Small intestine (tissue), 7 donors: ENCODE data around the gene FAM193B. TPM values are rescaled to one million over a fixed set of nuclear protein-coding genes. Genes with fewer than 3 reads are reported as not detected.

Experiments used
- DNase-seq, 2 donors: peaks; one replicate each; pipeline versions ENCODE4 v3.0.0 to v3.0.0-alpha.2; 2013
- FAIRE-seq: peaks from 2 replicates; lab custom pipeline; 2012; peaks lifted over from hg19 to GRCh38; lab: Jason Lieb, UNC
- H3K27ac ChIP-seq, 3 donors: one replicate each; pipeline ENCODE4 v1.5.1; 2013; ENCODE audit warnings: low read length in 2 of 3, mild to moderate bottlenecking in 2 of 3, control low read depth in 1 of 3, inconsistent platforms in 1 of 3, low read depth in 1 of 3, moderate library complexity in 1 of 3
- H3K27me3 ChIP-seq, 3 donors: one replicate each; pipeline ENCODE4 v1.6.1; 2013; ENCODE audit warnings: low read length in 3 of 3, inconsistent platforms in 1 of 3; ENCODE audit not compliant: control insufficient read depth in 3 of 3, insufficient read depth in 3 of 3
- H3K36me3 ChIP-seq, 3 donors: one replicate each; pipeline ENCODE4 v1.6.1; 2013; ENCODE audit warnings: low read length in 3 of 3, inconsistent platforms in 1 of 3, low read depth in 1 of 3, mild to moderate bottlenecking in 1 of 3, moderate library complexity in 1 of 3; ENCODE audit not compliant: control insufficient read depth in 3 of 3, insufficient read depth in 2 of 3
- H3K4me1 ChIP-seq, 3 donors: one replicate each; pipeline ENCODE4 v1.6.1; 2013; ENCODE audit warnings: low read length in 2 of 3, inconsistent platforms in 1 of 3, low read depth in 1 of 3, mild to moderate bottlenecking in 1 of 3, moderate library complexity in 1 of 3; ENCODE audit not compliant: control insufficient read depth in 3 of 3, insufficient read depth in 2 of 3
- H3K4me3 ChIP-seq, 3 donors: one replicate each; pipeline ENCODE4 v1.5.1; 2013; ENCODE audit warnings: low read length in 3 of 3, control low read depth in 1 of 3, inconsistent platforms in 1 of 3, low read depth in 1 of 3, mild to moderate bottlenecking in 1 of 3, moderate library complexity in 1 of 3
- H3K9me3 ChIP-seq, 2 donors: one replicate each; pipeline ENCODE4 v1.6.1; 2013; ENCODE audit warnings: low read depth in 1 of 2, low read length in 1 of 2; ENCODE audit not compliant: control insufficient read depth in 2 of 2, insufficient read depth in 1 of 2
- WGBS, 3 donors: extraction: QIAGEN DNeasy Blood & Tissue Kit; methylation state at CpG; one replicate each; pipeline ENCODE4 v1.1.7; 2013; 5-methylcytosine and 5-hydroxymethylcytosine counted together
- polyA plus RNA-seq, 4 donors: library from polyadenylated mRNA; stranded (reverse) in 3 of 4; unstranded in 1 of 4; fragments of 200-250 nt in 3 of 4; fragments of 120-200 nt in 1 of 4; gene quantifications; one replicate each; pipeline versions ENCODE4 v1.2.1 to v1.2.3, GENCODE V29; 2013
- donor health status: healthy with polysubstance abuse.
- donor health status: control.
- donor health status: control.
- donor health status: Bipolar disorder and iron deficiency.
- donor health status: healthy.

FAM193B gene
- polyA plus RNA-seq, 4 donors = 68.7 to 336 (median 155) TPM

GRCh38 chr5:177512736-177513380 lies 41.5 kb downstream of the FAM193B start:
- Histone ChIP-seq H3K4me3 (no peak overlapping the region), H3K4me1 (peaks cover 5 to 9% (median 5%) of the 10 kb centered on the region in 3 donors), H3K36me3 (peaks cover 6 to 66% (median 18%) of the 10 kb centered on the region in 3 donors), H3K9me3 (no peaks in the 10 kb centered on the region), H3K27ac (no peak overlapping the region), H3K27me3 (no peaks in the 10 kb centered on the region)
- WGBS, 3 donors = 88 to 96% (median 90%) methylated on average over 16 of the region's 16 CpGs
- DNase-seq (no peak), FAIRE-seq (no peak)

- FAIRE-seq (no peak), DNase-seq (no peak)
- H3K27ac ChIP-seq = no peak overlapping the region
- no peaks in the 10 kb centered on the region for H3K27me3 ChIP-seq
- H3K36me3 ChIP-seq = peaks cover 6 to 66% (median 18%) of the 10 kb centered on the region in 3 donors
- peaks cover 5 to 9% (median 5%) of the 10 kb centered on the region in 3 donors for H3K4me1 ChIP-seq
- H3K9me3 ChIP-seq = no peaks in the 10 kb centered on the region
- WGBS, 3 donors = 92 to 95% (median 92%) methylated on average over 34 of the region's 34 CpGs
- H3K4me3 ChIP-seq = no peak overlapping the region
These were observed 42.3 kb downstream of the FAM193B start for GRCh38 chr5:177511796-177512675.

- peaks cover 6 to 66% (median 18%) of the 10 kb centered on the region in 3 donors for H3K36me3 ChIP-seq
- H3K4me3 ChIP-seq = no peak overlapping the region
- no peak for FAIRE-seq
These were observed 43.2 kb downstream of the FAM193B start for GRCh38 chr5:177511181-177511580.

GRCh38 chr5:177510567-177511053 lies 43.8 kb downstream of the FAM193B start:
- Histone ChIP-seq H3K27me3 (no peaks in the 10 kb centered on the region), H3K36me3 (peaks cover 6 to 62% (median 18%) of the 10 kb centered on the region in 3 donors), H3K4me3 (no peak overlapping the region), H3K4me1 (peaks cover 0 to 3% (median 2%) of the 10 kb centered on the region in 3 donors), H3K27ac (peak overlapping the region in 1 of 3 donors; percentile 34), H3K9me3 (no peaks in the 10 kb centered on the region)
- no peak for FAIRE-seq
- WGBS, 3 donors = 81 to 92% (median 90%) methylated on average over 15 of the region's 15 CpGs
- DNase-seq = no peak

More at GRCh38 chr5:177511181-177511580, 43.2 kb downstream of the FAM193B start:
- Histone ChIP-seq H3K9me3 (no peaks in the 10 kb centered on the region), H3K27ac (peak overlapping the region in 1 of 3 donors; percentile 28), H3K27me3 (no peaks in the 10 kb centered on the region), H3K4me1 (peaks cover 5 to 9% (median 5%) of the 10 kb centered on the region in 3 donors)
- WGBS, 3 donors = 85 to 94% (median 90%) methylated on average over 5 of the region's 5 CpGs
- no peak for DNase-seq

- FAIRE-seq (no peak), DNase-seq (no peak)
- H3K4me1 ChIP-seq = no peaks in the 10 kb centered on the region
- 67 to 77% (median 74%) methylated on average over 11 of the region's 11 CpGs for WGBS, 3 donors
- H3K27ac ChIP-seq = peak overlapping the region in 1 of 3 donors; percentile 34
- H3K27me3 ChIP-seq = no peaks in the 10 kb centered on the region
- no peaks in the 10 kb centered on the region for H3K9me3 ChIP-seq
- peaks cover 6 to 57% (median 15%) of the 10 kb centered on the region in 3 donors for H3K36me3 ChIP-seq
- no peak overlapping the region for H3K4me3 ChIP-seq
These were observed 44.3 kb downstream of the FAM193B start for GRCh38 chr5:177509991-177510566.

GRCh38 chr5:177509381-177509951 lies 44.9 kb downstream of the FAM193B start, which contains the start of gene DOK3:
TSS of gene DOK3 (minus strand) at chr5:177509826. CDS start at chr5:177509540, 286 bp downstream.
- H3K9me3 ChIP-seq = no peaks in the 10 kb centered on the region
- peak within 1 kb of the TSS in 1 of 3 donors; percentile 74 for H3K27ac ChIP-seq
- FAIRE-seq = no peak
- H3K36me3 ChIP-seq = peaks cover 6 to 51% (median 14%) of the 10 kb centered on the region in 3 donors
- H3K4me1 ChIP-seq = no peaks in the 10 kb centered on the region
- 22 to 37% (median 26%) methylated on average over 18 to 20 of the region's 20 CpGs for WGBS, 3 donors
- no peaks in the 10 kb centered on the region for H3K27me3 ChIP-seq
- peak within 1 kb of the TSS in 1 of 3 donors; percentile 13 for H3K4me3 ChIP-seq
- DNase-seq = peak in 1 of 2 donors; percentile 11

GRCh38 chr5:177508837-177509236 lies 45.5 kb downstream of the FAM193B start:
- Histone ChIP-seq H3K9me3 (no peaks in the 10 kb centered on the region), H3K36me3 (peaks cover 6 to 49% (median 14%) of the 10 kb centered on the region in 3 donors), H3K27me3 (no peaks in the 10 kb centered on the region), H3K4me3 (no peak overlapping the region), H3K4me1 (no peaks in the 10 kb centered on the region), H3K27ac (peak overlapping the region in 1 of 3 donors; percentile 74)
- no peak for DNase-seq
- WGBS, 3 donors = 46 to 72% (median 57%) methylated on average over 7 to 8 of the region's 8 CpGs
- FAIRE-seq = no peak
